Activated CD4-positive, alpha-beta T cell treated with anti-CD3 and anti-CD28 coated beads, Interleukin-2, amount 10 ng/mL, durations not matched to agents 24 days and 14 days (primary cell): ENCODE results near the gene FBXW9. TPM values are rescaled to one million over a fixed set of nuclear protein-coding genes. Genes with fewer than 3 reads are reported as not detected.

Experiments used
- DNase-seq: peaks from one replicate; pipeline ENCODE4 v3.0.0; 2022
- H3K27ac Mint-ChIP-seq: one replicate; pipeline ENCODE4 v1.8.0; 2022; ENCODE audit warnings: mild to moderate bottlenecking, mixed read lengths
- H3K27me3 Mint-ChIP-seq: one replicate; pipeline ENCODE4 v1.8.0; 2022; ENCODE audit warnings: mixed read lengths
- H3K36me3 Mint-ChIP-seq: one replicate; pipeline ENCODE4 v1.8.0; 2022; ENCODE audit warnings: low read depth, mild to moderate bottlenecking, mixed read lengths
- H3K4me1 Mint-ChIP-seq: one replicate; pipeline ENCODE4 v1.8.0; 2021; ENCODE audit warnings: mixed read lengths
- H3K4me3 Mint-ChIP-seq: one replicate; pipeline ENCODE4 v1.8.0; 2022; ENCODE audit warnings: mild to moderate bottlenecking, moderate library complexity, mixed read lengths
- H3K9me3 Mint-ChIP-seq: one replicate; pipeline ENCODE4 v1.8.0; 2021; ENCODE audit warnings: mixed read lengths
- intact Hi-C: fragments of 100-400 bp; cut with micrococcal nuclease; formaldehyde crosslinking; loops from one replicate; pipeline ENCODE4 v1.15.1; 2023
- total RNA-seq: library from RNA; stranded (reverse); gene quantifications from 2 replicates; pipeline ENCODE4 v1.2.3, GENCODE V29; 2022

The FBXW9 gene
- total RNA-seq, 1 donor from 2014 or later, result 12.4 TPM

DNA sequence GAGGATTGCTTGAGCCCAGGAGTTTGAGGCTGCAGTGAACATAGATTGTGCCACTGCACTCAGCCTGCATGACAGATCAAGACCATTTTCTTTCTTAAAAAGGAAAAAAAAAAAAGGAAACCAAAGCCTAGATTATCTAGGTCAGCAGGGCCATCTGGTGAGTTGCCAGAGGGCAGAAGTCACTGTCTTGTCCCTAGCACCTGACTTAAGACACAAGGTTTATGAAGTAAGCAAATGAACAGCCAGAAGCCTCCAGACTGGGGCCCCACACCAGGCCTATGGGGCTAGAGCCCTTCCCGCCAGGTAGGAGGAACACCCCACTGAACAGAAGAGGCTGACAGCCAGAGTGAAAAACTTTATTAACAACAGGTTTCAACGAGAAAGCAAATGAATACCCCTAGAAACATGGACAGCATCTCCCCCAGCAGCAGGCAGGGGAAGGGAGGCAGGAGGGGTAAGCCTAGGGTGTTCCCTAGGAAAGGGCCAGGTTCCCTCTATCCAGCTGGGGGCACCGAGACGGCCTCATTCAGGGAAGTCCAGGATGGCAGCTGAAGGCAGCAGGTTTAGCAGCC lies 28.6 kb downstream of the FBXW9 start:
- peaks cover 44% of the 10 kb centered on the region for H3K36me3 Mint-ChIP-seq
- H3K27ac Mint-ChIP-seq, result peak overlapping the region; percentile 34
- intact Hi-C loops, result loop anchor here (2.0 kb wide), 1 partner anchor 27 kb away; no protein-coding TSS in a partner anchor
- no peaks in the 10 kb centered on the region for H3K9me3 Mint-ChIP-seq
- no peaks in the 10 kb centered on the region for H3K27me3 Mint-ChIP-seq
- peaks cover 46% of the 10 kb centered on the region for H3K4me1 Mint-ChIP-seq
- peak overlapping the region; percentile 92 for H3K4me3 Mint-ChIP-seq
- no peak for DNase-seq

DNA sequence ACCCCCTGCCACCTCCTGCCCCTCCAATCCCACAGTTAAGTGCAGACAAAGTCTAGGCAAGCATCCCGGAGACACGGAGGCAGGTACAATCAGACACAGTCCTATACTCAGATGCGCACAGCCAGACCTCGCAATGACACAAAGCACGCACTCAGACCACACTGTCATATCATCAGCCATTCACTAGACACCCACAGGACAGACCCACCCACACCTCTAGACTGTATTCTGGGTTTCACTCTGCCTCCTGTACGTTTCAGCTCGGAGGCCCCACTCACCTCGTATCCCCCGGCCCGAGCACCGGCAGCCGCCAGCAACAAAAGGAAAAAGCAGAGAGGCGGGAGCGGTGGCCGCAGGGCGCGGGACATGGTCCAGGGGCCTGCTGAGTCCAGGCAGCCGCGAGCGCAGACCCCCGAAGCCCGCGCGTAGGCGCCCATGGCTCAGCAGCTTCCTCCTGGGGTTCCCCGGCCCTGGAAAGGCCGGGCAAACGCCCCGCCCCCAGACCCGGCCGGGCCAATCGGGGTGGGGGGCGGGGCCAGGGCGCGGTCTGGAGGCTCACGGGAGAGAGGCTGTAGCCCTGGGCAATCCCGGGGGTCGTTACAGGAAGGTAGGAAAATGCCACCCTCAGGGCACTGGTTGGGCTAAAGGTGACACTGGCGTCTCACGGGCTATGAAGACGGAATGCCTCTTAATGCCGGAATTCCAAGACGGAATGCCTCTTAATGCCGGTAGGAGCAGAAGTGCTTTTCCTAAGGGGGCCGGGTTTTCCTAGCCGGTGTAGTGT lies 30.0 kb downstream of the FBXW9 start, which contains the start of the genes MAN2B1 and WDR83:
Gene MAN2B1, minus strand, starts transcription at position 478 of the 784 bp plus-strand sequence. Its CDS starts 41 bp downstream, at position 437.
Gene WDR83, plus strand, starts transcription at position 543 of the 784 bp plus-strand sequence. CDS start 2,984 bp downstream, outside the sequence.
- Mint-ChIP-seq H3K4me3 (peak within 1 kb of the TSS; percentile 92), H3K4me1 (peaks cover 41% of the 10 kb centered on the region), H3K36me3 (peaks cover 38% of the 10 kb centered on the region), H3K9me3 (no peaks in the 10 kb centered on the region), H3K27ac (peak within 1 kb of the TSS; percentile 98), H3K27me3 (no peaks in the 10 kb centered on the region)
- peak; percentile 95 for DNase-seq
- intact Hi-C loops, result loop anchor here (1.0 to 2.0 kb wide), 2 partner anchors 26 to 56 kb away; partner anchors contain the start of genes ZNF490 and ZNF791

GRCh38 chr19:12665671-12666264 lies 30.7 kb downstream of the FBXW9 start:
- peak overlapping the region; percentile 92 for H3K4me3 Mint-ChIP-seq
- H3K27ac Mint-ChIP-seq, result peak overlapping the region; percentile 98
- peak; percentile 72 for DNase-seq
- H3K27me3 Mint-ChIP-seq, result no peaks in the 10 kb centered on the region
- peaks cover 41% of the 10 kb centered on the region for H3K4me1 Mint-ChIP-seq
- intact Hi-C loops, result loop anchor here (1.0 to 2.0 kb wide), 2 partner anchors 25 to 55 kb away; partner anchors contain the start of genes ZNF490 and ZNF791
- H3K36me3 Mint-ChIP-seq, result peaks cover 42% of the 10 kb centered on the region
- H3K9me3 Mint-ChIP-seq, result no peaks in the 10 kb centered on the region

DNA sequence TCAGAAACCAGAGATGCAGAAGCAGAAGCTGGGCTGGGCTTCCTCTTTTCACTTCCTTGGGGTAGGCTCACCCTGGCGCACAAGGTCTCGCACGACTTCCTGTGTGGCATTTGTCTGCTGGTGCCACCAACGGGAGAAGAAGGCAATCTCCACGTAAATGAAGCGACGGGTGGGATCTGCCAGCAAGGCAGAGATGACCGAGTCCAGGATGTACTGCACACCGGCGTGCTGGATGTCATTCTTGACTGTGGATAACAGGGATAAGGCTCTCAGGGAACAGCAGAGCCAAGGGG lies 31.2 kb downstream of the FBXW9 start:
- Mint-ChIP-seq H3K27me3 (no peaks in the 10 kb centered on the region), H3K27ac (peak overlapping the region; percentile 98), H3K4me1 (peaks cover 38% of the 10 kb centered on the region), H3K4me3 (peak overlapping the region; percentile 92), H3K36me3 (peaks cover 44% of the 10 kb centered on the region), H3K9me3 (no peaks in the 10 kb centered on the region)
- DNase-seq, result peak; percentile 85
- intact Hi-C loops, result no loop called here

- DNase-seq, result no peak
- Mint-ChIP-seq H3K36me3 (peaks cover 47% of the 10 kb centered on the region), H3K27ac (peak overlapping the region; percentile 98), H3K9me3 (no peaks in the 10 kb centered on the region), H3K27me3 (no peaks in the 10 kb centered on the region), H3K4me1 (peaks cover 40% of the 10 kb centered on the region), H3K4me3 (peak overlapping the region; percentile 92)
- intact Hi-C loops, result no loop called here
Observed at GRCh38 chr19:12664406-12665280, 31.8 kb downstream of the FBXW9 start.

GRCh38 chr19:12660980-12661379 lies 35.5 kb downstream of the FBXW9 start:
- Mint-ChIP-seq H3K27me3 (no peaks in the 10 kb centered on the region), H3K4me1 (peaks cover 16% of the 10 kb centered on the region), H3K9me3 (no peaks in the 10 kb centered on the region), H3K36me3 (peaks cover 57% of the 10 kb centered on the region), H3K4me3 (no peak overlapping the region), H3K27ac (no peak overlapping the region)
- intact Hi-C loops, result no loop called here
- no peak for DNase-seq

- Mint-ChIP-seq H3K4me1 (peaks cover 2% of the 10 kb centered on the region), H3K27ac (no peak overlapping the region), H3K4me3 (no peak overlapping the region), H3K36me3 (peaks cover 52% of the 10 kb centered on the region), H3K9me3 (no peaks in the 10 kb centered on the region), H3K27me3 (no peaks in the 10 kb centered on the region)
- DNase-seq, result no peak
- intact Hi-C loops, result no loop called here
Observed at GRCh38 chr19:12657966-12658365, 38.5 kb downstream of the FBXW9 start.

DNA sequence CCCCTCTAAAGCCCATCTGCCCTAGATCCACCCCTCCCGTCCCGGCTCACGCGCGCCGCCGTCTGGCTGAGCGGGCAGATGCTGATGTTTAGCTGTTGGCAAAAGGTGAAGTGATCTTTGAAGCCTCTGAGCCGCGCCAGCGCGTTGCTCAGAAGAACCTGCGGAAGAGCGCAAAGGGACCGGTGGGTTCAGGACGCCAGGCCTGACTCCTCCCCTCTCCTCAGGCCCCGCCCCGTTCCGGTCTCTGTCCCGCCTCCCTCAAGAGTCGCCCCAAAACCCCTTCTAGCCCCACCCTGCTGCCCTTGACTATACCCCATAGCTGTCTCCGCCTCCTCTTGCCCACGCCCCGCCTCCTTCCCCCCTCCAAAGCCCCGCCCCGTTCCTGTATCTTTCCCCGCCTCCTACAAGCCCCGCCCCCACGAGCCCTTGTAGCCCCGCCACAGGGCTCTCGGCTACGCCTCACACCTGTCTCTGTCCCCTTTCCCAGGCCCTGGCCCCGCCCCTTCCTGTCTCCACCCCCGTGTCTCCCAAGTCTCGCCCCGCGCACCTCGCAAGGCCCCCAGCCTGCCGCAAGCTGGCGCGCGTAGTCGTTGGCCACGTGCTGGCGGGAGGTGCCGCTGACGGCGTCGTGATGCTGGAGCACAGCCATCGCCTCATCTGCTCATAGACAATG lies 39.4 kb downstream of the FBXW9 start:
- no peaks in the 10 kb centered on the region for H3K27me3 Mint-ChIP-seq
- no peak for DNase-seq
- peaks cover 2% of the 10 kb centered on the region for H3K4me1 Mint-ChIP-seq
- H3K36me3 Mint-ChIP-seq, result peaks cover 51% of the 10 kb centered on the region
- no peak overlapping the region for H3K4me3 Mint-ChIP-seq
- H3K9me3 Mint-ChIP-seq, result no peaks in the 10 kb centered on the region
- intact Hi-C loops, result no loop called here
- no peak overlapping the region for H3K27ac Mint-ChIP-seq

DNA sequence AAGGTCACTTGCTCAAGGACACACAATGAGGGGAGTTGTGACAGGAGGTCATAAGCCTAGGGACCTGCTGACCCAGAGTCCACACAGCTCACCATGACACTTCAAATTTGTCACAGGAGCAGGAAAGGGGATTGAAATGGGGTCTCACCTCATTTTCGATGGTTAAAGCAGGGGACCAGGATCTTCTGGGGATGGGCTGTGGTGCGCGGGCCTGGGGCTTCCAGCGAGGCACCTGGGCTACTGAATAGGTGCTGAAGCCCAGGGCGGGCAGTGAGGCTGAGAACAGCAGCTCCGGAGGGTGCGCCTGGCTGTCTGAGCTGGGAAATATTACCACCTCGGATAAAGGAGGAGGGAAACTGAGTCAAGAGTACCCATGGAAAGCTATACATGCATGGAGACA lies 40.9 kb downstream of the FBXW9 start:
- no peak overlapping the region for H3K27ac Mint-ChIP-seq
- no peak for DNase-seq
- peaks cover 2% of the 10 kb centered on the region for H3K4me1 Mint-ChIP-seq
- H3K4me3 Mint-ChIP-seq, result no peak overlapping the region
- intact Hi-C loops, result no loop called here
- H3K36me3 Mint-ChIP-seq, result peaks cover 53% of the 10 kb centered on the region
- H3K27me3 Mint-ChIP-seq, result no peaks in the 10 kb centered on the region
- H3K9me3 Mint-ChIP-seq, result no peaks in the 10 kb centered on the region

- no peak for DNase-seq
- Mint-ChIP-seq H3K27ac (no peak overlapping the region), H3K36me3 (peaks cover 56% of the 10 kb centered on the region), H3K4me1 (no peaks in the 10 kb centered on the region), H3K4me3 (no peak overlapping the region), H3K27me3 (no peaks in the 10 kb centered on the region), H3K9me3 (no peaks in the 10 kb centered on the region)
- intact Hi-C loops, result no loop called here
Observed at GRCh38 chr19:12652219-12652618, 44.2 kb downstream of the FBXW9 start.

DNA sequence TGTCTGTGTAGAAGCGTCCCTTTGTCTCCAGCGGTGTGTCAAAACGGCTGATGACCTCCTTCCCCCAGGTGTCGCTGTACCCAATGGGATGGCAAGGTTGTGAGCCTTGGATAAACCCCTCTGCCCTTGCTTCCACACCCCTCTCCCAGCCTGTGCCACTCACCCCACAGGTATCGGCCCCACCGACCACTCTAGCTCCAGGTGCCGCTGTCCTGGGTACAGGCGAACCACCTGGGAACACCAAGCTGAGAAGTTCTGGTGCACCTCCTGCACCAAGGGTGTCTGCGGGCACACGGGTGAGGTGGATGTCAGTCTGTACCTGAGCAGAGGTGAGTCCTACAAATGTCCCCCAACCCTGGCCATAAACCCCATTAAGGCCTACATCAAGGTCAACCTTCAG lies 46.5 kb downstream of the FBXW9 start:
- Mint-ChIP-seq H3K36me3 (peaks cover 44% of the 10 kb centered on the region), H3K4me3 (no peak overlapping the region), H3K27me3 (no peaks in the 10 kb centered on the region), H3K27ac (no peak overlapping the region), H3K4me1 (peaks cover 1% of the 10 kb centered on the region), H3K9me3 (no peaks in the 10 kb centered on the region)
- no peak for DNase-seq
- intact Hi-C loops, result no loop called here

- H3K27me3 Mint-ChIP-seq, result no peaks in the 10 kb centered on the region
- peaks cover 44% of the 10 kb centered on the region for H3K36me3 Mint-ChIP-seq
- H3K4me3 Mint-ChIP-seq, result no peak overlapping the region
- H3K27ac Mint-ChIP-seq, result no peak overlapping the region
- intact Hi-C loops, result no loop called here
- no peak for DNase-seq
- no peaks in the 10 kb centered on the region for H3K9me3 Mint-ChIP-seq
- peaks cover 1% of the 10 kb centered on the region for H3K4me1 Mint-ChIP-seq
Observed at GRCh38 chr19:12648088-12648487, 48.3 kb downstream of the FBXW9 start.

- Mint-ChIP-seq H3K4me3 (no peak overlapping the region), H3K36me3 (peaks cover 44% of the 10 kb centered on the region), H3K27me3 (no peaks in the 10 kb centered on the region), H3K27ac (no peak overlapping the region), H3K4me1 (peaks cover 1% of the 10 kb centered on the region), H3K9me3 (no peaks in the 10 kb centered on the region)
- DNase-seq, result peak; percentile 75
- intact Hi-C loops, result no loop called here
Observed at GRCh38 chr19:12647490-12648071, 48.9 kb downstream of the FBXW9 start.
